Muscle of leg (tissue), 11 donors: ENCODE measurements around the gene DOCK8. TPM values are rescaled to one million over a fixed set of nuclear protein-coding genes. Genes with fewer than 3 reads are reported as not detected.
"Not testable (repeated sequence)": the region's sequence is repeated elsewhere in the genome, so short reads cannot be mapped to it uniquely, and the experiment has no call there.

ENCODE experiments used
- DNase-seq: peaks from one replicate; pipeline ENCODE4 v3.0.0; 2013
- H3K27ac ChIP-seq: one replicate; pipeline ENCODE4 v1.5.1; 2013; ENCODE audit warnings: mild to moderate bottlenecking, low read length, control low read depth
- H3K27me3 ChIP-seq: one replicate; pipeline ENCODE4 v1.6.1; 2013; ENCODE audit warnings: low read length; ENCODE audit not compliant: control insufficient read depth, insufficient read depth
- H3K36me3 ChIP-seq: one replicate; pipeline ENCODE4 v1.6.1; 2013; ENCODE audit warnings: low read length; ENCODE audit not compliant: control insufficient read depth, insufficient read depth
- H3K4me1 ChIP-seq: one replicate; pipeline ENCODE4 v1.6.1; 2013; ENCODE audit warnings: low read length; ENCODE audit not compliant: control insufficient read depth, insufficient read depth
- H3K4me3 ChIP-seq: one replicate; pipeline ENCODE4 v1.5.1; 2013; ENCODE audit warnings: low read length, control low read depth
- H3K9me3 ChIP-seq: replicated peaks from 2 replicates; pipeline ENCODE4 v1.6.1; 2013; ENCODE audit warnings: low read depth, low read length; ENCODE audit not compliant: control insufficient read depth
- WGBS: methylation state at CpG from one replicate; pipeline ENCODE4 v1.1.5; 2013; ENCODE audit warnings: missing lambda C conversion rate; ENCODE audit not compliant: insufficient coverage; 5-methylcytosine and 5-hydroxymethylcytosine counted together
- polyA plus RNA-seq, 8 donors: library from polyadenylated mRNA; unstranded; fragments of 120-200 nt; gene quantifications; one replicate each; pipeline versions ENCODE4 v1.2.1 to v1.2.3, GENCODE V29; 2013; ENCODE audit warnings: inconsistent platforms in 1 of 8, low replicate concordance in 1 of 8; ENCODE audit not compliant: insufficient read length in 8 of 8, insufficient read depth in 1 of 8
- total RNA-seq: library from RNA; stranded (reverse); fragments of 120-200 nt; gene quantifications from one replicate; pipeline ENCODE4 v1.2.4, GENCODE V29; 2013

Gene DOCK8
- total and polyA plus RNA-seq, 9 donors: 3.2 to 8.4 (median 5.7) TPM

DNA sequence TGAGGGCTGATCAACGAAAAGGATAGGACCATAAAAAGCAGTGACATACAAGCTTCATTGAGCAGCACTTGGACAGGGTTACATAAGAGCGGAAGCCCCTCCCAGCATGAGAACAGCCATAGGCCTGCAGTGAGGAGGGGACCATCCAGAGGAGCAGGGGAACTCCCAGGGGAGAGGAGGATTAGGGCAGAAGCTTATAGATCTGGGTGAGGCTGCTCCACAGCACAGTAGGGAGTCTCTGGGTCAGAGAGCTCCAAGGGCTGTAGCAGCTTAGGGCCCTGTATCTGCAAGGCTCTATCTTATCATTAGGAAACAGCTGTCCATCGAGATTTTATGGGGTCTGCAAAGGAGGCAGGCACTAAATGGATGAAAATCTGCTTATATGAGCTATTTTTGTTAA lies 186.6 kb downstream of the DOCK8 start:
- DNase-seq: no peak
- H3K36me3 ChIP-seq: no peaks in the 10 kb centered on the region
- H3K27me3 ChIP-seq: no peaks in the 10 kb centered on the region
- H3K4me1 ChIP-seq: no peaks in the 10 kb centered on the region
- WGBS: 73% methylated on average over 3 of the region's 3 CpGs
- no peak overlapping the region for H3K4me3 ChIP-seq
- H3K27ac ChIP-seq: no peak overlapping the region
- H3K9me3 ChIP-seq: no peaks in the 10 kb centered on the region

DNA sequence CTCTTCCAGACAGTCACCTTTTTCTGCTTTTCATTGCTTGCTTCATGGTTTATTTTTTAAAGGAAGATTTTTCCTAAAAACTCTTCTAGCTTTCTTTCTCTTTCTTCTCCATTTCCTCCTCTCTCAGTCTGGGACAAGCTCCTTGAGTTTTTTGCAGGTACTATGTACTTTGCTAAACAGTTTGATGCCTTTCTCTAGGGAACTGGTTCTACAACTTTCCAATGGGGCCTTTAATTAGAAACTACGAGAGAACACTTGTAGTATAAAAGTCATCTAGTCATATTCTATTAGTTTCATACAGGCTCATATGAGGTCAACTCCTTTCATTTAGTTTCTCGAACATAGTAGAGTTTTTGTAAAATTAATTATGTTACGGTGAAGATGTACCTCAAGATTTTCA lies 189.6 kb downstream of the DOCK8 start:
- H3K9me3 ChIP-seq: no peaks in the 10 kb centered on the region
- H3K4me3 ChIP-seq: no peak overlapping the region
- peaks cover 7% of the 10 kb centered on the region for H3K4me1 ChIP-seq
- no peaks in the 10 kb centered on the region for H3K36me3 ChIP-seq
- no peak overlapping the region for H3K27ac ChIP-seq
- DNase-seq: no peak
- WGBS: no CpG with 5 or more reads among the region's 3 CpGs
- H3K27me3 ChIP-seq: no peaks in the 10 kb centered on the region

DNA sequence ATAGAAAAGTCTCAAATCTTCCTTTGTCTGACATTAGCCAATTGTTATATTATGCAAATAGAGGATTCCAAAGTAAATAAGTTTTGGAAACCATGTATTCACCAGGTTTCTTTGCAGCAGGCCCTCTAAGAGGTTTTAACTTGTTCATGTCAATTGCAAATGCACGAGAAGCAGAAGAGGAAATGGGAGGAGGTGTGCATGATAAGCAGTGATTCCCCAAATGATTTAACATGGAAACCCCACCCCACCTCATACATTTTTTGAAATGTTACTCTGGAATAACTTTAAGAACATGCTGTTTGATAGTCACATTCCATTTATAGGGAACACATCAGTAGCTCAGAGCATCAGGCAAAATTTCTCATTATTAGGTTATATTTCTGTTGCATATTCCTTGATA lies 190.7 kb downstream of the DOCK8 start:
- H3K36me3 ChIP-seq: no peaks in the 10 kb centered on the region
- H3K9me3 ChIP-seq: no peaks in the 10 kb centered on the region
- no peak overlapping the region for H3K4me3 ChIP-seq
- H3K4me1 ChIP-seq: peaks cover 7% of the 10 kb centered on the region
- H3K27me3 ChIP-seq: no peaks in the 10 kb centered on the region
- no CpG with 5 or more reads among the region's 1 CpG for WGBS
- DNase-seq: no peak
- H3K27ac ChIP-seq: no peak overlapping the region

DNA sequence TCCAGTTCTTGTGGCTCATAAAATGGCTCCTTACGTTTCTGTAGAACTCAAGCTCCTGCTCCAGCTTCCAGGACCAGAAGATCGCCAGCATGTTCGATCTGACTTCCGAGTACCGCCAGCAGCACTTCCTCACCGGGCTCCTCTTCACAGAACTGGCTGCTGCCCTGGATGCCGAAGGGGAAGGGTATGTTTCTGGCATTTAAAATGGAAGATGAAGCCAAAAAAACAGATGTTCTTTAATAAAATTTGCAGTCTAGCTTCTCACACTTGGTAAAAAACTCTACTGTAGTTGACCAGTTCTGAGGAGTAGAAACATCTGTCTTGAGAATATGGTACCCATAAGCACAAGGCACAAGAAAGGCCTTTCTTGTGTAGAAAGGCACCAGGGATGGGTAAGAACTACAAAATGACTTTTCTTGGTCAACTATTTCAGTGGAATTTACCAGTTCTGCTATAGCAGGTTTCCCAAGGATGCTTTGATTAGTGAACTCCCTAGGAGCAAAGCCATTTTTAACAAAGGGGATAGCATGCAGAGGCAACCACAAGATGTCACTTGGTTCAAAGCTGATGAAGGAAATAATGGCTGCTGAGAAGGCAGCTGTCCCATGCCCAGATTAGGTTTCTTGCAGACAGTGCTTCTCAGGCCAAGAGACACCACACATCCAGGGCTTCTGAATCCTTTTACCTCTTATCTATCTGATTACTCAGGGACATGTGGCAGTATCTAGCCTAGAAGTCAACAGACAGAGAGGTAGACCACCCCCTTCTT lies 192.4 kb downstream of the DOCK8 start:
- Histone ChIP-seq H3K4me1 (peaks cover 7% of the 10 kb centered on the region), H3K27ac (no peak overlapping the region), H3K36me3 (no peaks in the 10 kb centered on the region), H3K4me3 (no peak overlapping the region), H3K27me3 (no peaks in the 10 kb centered on the region), H3K9me3 (no peaks in the 10 kb centered on the region)
- DNase-seq: peak; percentile 47
- WGBS: 75% methylated on average over 1 of the region's 7 CpGs

DNA sequence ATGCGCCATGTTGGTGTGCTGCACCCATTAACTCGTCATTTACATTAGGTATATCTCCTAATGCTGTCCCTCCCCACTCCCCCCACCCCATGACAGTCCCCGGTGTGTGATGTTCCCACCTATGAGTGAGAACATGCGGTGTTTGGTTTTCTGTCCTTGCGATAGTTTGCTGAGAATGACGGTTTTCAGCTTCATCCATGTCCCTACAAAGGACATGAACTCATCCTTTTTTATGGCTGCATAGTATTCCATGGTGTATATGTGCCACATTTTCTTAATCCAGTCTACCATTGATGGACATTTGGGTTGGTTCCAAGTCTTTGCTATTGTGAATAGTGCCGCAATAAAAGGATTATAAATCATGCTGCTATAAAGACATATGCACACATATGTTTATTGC lies 195.0 kb downstream of the DOCK8 start:
- no CpG with 5 or more reads among the region's 7 CpGs for WGBS
- not testable (repeated sequence) for H3K27me3 ChIP-seq, H3K36me3 ChIP-seq, H3K4me1 ChIP-seq, H3K4me3 ChIP-seq, DNase-seq, H3K9me3 ChIP-seq, H3K27ac ChIP-seq

DNA sequence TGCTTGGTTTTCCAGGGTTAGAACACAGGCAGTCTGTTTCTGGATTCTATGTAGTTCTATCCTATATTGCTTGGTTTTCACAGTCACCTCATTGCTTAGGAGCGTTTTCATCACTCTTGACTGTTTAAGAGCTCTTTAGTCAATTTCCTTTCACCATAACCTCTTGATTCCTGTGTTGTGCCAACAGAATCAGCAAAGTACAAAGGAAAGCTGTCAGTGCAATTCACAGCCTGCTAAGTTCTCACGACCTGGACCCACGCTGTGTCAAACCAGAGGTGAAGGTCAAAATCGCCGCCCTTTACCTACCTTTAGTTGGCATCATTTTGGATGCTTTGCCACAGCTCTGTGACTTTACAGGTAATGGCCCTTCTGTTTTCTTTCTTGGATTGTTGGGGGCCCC lies 199.9 kb downstream of the DOCK8 start:
- Histone ChIP-seq H3K9me3 (no peaks in the 10 kb centered on the region), H3K4me1 (peaks cover under 1% of the 10 kb centered on the region), H3K27me3 (no peaks in the 10 kb centered on the region), H3K4me3 (no peak overlapping the region), H3K36me3 (peaks cover 8% of the 10 kb centered on the region), H3K27ac (no peak overlapping the region)
- 63% methylated on average over 5 of the region's 5 CpGs for WGBS
- no peak for DNase-seq

DNA sequence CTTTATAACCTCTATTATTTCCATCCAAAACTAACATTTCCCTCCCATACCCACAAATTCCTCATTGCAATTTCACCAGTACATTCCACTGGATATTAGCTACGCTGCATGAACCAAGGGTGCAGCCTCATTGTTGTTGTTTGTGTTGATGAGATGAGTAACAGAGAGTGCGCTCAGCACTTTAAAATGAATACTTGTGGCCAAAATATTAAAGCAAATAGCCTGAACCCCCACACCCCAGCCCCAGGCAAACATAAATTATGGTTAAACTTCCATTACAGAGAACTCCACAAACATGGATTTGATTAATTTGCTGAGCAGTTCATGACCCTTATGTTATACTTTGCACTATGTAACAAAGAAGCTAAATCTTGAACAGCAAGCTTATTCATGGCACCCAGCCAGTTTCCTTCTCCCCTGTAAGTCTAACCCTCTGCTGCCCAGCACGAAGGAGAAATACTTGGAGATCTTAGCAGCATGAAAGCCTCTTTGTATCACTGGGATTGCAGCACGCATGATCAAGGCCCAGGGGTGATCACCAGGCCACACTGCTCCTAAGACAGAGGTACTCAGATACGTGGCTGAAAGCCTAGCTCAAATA lies 205.0 kb downstream of the DOCK8 start:
- Histone ChIP-seq H3K4me1 (peaks cover 6% of the 10 kb centered on the region), H3K4me3 (no peak overlapping the region), H3K9me3 (no peaks in the 10 kb centered on the region), H3K27ac (no peak overlapping the region), H3K27me3 (no peaks in the 10 kb centered on the region), H3K36me3 (peaks cover 10% of the 10 kb centered on the region)
- WGBS: 40% methylated on average over 3 of the region's 5 CpGs
- peak; percentile 79 for DNase-seq

DNA sequence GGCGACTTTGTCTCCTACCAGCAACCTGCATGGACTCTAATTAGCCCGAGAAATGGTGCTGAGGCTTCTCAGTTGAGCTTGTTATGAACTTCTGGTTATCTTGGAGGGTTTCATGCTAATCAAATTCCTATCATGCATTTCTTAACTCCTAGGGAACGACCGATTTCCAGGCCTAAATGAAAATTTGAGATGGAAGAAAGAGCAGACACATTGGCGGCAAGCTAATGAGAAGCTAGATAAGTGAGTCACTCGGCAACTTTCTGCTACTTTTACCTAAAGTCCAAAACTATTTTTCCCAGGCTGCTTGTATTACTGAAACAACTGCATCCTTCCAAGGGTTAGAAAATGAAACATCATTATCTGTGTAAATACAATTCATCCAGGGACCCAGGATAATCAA lies 207.2 kb downstream of the DOCK8 start:
- no peak for DNase-seq
- WGBS: no CpG with 5 or more reads among the region's 6 CpGs
- Histone ChIP-seq H3K27ac (no peak overlapping the region), H3K36me3 (peaks cover 10% of the 10 kb centered on the region), H3K4me3 (no peak overlapping the region), H3K27me3 (no peaks in the 10 kb centered on the region), H3K9me3 (no peaks in the 10 kb centered on the region), H3K4me1 (peaks cover 6% of the 10 kb centered on the region)

DNA sequence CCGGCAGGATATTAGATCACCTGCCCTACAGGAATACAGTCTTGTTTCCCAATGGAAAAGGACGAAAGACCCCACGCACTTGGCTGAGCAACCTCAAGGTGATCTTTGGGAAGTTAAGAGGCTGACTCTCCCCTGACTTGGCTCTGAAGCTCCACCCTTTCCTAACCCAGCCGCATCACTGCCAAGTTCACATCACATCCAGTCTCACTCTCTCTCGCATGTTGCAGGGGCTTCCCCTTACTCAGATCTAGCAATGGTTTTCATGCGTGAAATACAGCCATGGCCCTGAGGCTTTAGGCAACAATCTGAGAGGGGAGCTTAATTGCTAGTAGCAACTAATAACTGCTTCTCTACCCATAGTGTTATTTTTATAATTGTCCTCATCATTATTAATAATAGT lies 211.6 kb downstream of the DOCK8 start:
- H3K27me3 ChIP-seq: no peaks in the 10 kb centered on the region
- no peaks in the 10 kb centered on the region for H3K9me3 ChIP-seq
- H3K4me1 ChIP-seq: no peaks in the 10 kb centered on the region
- H3K27ac ChIP-seq: no peak overlapping the region
- no peak for DNase-seq
- no peaks in the 10 kb centered on the region for H3K36me3 ChIP-seq
- H3K4me3 ChIP-seq: no peak overlapping the region
- 60% methylated on average over 1 of the region's 6 CpGs for WGBS

DNA sequence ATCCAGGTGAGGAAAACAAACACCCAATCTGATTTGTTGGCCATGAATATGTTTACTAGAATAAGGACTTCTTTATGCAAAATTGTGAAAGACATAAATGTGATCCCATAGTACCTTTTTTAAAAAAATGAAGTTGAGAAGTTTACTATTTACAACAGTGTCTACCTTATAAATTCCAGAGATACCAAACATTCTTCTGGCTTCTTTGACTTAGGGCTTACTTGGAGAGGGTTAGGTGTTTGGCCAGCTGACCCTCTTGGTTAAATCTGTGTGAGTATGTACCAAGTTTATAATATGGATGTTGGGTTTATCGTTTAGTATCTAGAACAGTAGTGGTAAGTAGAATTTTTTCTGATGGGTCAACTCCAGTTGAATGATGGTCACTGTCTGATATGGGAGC lies 212.3 kb downstream of the DOCK8 start:
- no peaks in the 10 kb centered on the region for H3K4me1 ChIP-seq
- no peaks in the 10 kb centered on the region for H3K9me3 ChIP-seq
- WGBS: 86% methylated on average over 1 of the region's 1 CpG
- no peaks in the 10 kb centered on the region for H3K27me3 ChIP-seq
- H3K36me3 ChIP-seq: no peaks in the 10 kb centered on the region
- no peak for DNase-seq
- H3K27ac ChIP-seq: no peak overlapping the region
- no peak overlapping the region for H3K4me3 ChIP-seq
